MM.1S (cell line): ENCODE data around the gene PROCA1.

ENCODE experiments used
- EZH2 ChIP-seq: fragments of 300-600 bp; sonication (generic); optimal IDR thresholded peaks from 2 replicates; pipeline ENCODE3; 2017; ENCODE audit warnings: low read depth, mild to moderate bottlenecking, antibody characterized with exemption, low read length, mixed read lengths
- EZH2phosphoT487 ChIP-seq: fragments of 300-600 bp; sonication (generic); IDR thresholded peaks from 2 replicates; pipeline ENCODE4 v1.6.1; 2018; ENCODE audit warnings: antibody characterized with exemption, low read length
- TF ChIP-seq, protein P1 (sequence below): fragments of 300-600 bp; sonication (generic); IDR thresholded peaks from 2 replicates; pipeline ENCODE4 v1.5.1; 2016; ENCODE audit warnings: antibody characterized with exemption, low read length, mixed read lengths

DNA sequence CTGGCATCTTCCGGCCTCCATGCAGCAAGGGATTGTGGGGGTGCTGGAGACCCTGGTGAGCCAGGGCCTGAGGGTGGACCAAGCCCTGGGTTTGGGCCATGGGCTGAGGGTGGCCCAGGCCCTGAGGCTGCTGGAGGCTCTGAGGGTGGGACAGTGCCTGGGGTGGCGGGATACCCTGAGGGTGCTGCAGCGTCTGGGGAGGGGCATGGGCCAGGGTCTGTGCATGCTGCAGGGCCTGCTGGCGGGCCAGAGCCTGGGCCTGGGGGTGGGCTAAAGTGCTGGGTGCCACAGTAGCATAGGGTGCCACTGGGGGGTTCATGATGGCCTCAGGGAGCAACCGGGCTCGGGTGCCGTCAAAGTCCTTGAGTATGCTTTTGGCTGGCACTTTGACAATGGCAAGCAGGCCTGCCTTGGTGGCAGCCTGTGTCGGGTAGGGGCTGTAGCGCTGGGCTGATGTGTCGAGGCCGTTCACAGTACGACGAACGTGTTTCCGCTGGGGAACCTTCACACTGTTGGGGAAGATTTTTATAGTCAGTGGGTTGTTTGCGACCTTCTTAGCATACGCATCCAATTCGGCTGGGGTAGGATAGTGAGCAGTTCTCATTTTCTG, 47.7 kb upstream of the PROCA1 start:
- TF ChIP-seq, protein P1, sequence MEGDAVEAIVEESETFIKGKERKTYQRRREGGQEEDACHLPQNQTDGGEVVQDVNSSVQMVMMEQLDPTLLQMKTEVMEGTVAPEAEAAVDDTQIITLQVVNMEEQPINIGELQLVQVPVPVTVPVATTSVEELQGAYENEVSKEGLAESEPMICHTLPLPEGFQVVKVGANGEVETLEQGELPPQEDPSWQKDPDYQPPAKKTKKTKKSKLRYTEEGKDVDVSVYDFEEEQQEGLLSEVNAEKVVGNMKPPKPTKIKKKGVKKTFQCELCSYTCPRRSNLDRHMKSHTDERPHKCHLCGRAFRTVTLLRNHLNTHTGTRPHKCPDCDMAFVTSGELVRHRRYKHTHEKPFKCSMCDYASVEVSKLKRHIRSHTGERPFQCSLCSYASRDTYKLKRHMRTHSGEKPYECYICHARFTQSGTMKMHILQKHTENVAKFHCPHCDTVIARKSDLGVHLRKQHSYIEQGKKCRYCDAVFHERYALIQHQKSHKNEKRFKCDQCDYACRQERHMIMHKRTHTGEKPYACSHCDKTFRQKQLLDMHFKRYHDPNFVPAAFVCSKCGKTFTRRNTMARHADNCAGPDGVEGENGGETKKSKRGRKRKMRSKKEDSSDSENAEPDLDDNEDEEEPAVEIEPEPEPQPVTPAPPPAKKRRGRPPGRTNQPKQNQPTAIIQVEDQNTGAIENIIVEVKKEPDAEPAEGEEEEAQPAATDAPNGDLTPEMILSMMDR: no peak
- no peak for TF ChIP-seq EZH2
- TF ChIP-seq EZH2phosphoT487: no peak
